Panc1 (cell line): ENCODE results near the gene TMX1.

ENCODE experiments used
- POLR2AphosphoS5 ChIP-seq: IDR thresholded peaks from 2 replicates; pipeline ENCODE4 v1.6.1; 2012; ENCODE audit warnings: mild to moderate bottlenecking, low read depth, low read length, moderate library complexity
- SIN3A ChIP-seq: IDR thresholded peaks from 2 replicates; pipeline ENCODE4 v1.6.1; 2012; ENCODE audit warnings: low read depth, mild to moderate bottlenecking, low read length, moderate library complexity, borderline replicate concordance; ENCODE audit not compliant: insufficient read depth
- TCF7L2 ChIP-seq: IDR thresholded peaks from 2 replicates; pipeline ENCODE4 v1.6.1; 2011; ENCODE audit warnings: mild to moderate bottlenecking, low read depth, low read length, inconsistent platforms
- TF ChIP-seq, protein P1 (sequence below): fragments of 450-650 bp; IDR thresholded peaks from 2 replicates; pipeline ENCODE4 v1.5.1; 2017; ENCODE audit warnings: mild to moderate bottlenecking

DNA sequence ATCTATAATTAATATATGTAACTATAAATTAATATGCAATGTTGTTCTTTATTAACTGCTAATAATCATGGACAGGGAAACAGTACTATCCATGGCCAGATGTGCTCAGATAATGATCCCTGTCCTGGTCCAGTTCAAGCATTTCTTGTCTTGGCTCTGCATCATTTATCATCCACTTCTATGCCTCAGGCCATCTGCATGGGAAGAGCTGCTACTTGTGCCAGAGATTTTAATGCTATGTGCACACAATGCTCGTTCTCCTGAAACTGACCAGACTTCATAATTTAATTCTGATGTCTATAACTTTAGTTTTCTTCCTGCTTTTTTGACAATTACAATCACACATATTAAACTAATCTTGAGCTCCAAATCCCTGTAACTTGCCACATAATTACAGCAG is 11.2 kb upstream of the TMX1 start:
- no peak for TF ChIP-seq POLR2AphosphoS5
- TF ChIP-seq, protein P1, sequence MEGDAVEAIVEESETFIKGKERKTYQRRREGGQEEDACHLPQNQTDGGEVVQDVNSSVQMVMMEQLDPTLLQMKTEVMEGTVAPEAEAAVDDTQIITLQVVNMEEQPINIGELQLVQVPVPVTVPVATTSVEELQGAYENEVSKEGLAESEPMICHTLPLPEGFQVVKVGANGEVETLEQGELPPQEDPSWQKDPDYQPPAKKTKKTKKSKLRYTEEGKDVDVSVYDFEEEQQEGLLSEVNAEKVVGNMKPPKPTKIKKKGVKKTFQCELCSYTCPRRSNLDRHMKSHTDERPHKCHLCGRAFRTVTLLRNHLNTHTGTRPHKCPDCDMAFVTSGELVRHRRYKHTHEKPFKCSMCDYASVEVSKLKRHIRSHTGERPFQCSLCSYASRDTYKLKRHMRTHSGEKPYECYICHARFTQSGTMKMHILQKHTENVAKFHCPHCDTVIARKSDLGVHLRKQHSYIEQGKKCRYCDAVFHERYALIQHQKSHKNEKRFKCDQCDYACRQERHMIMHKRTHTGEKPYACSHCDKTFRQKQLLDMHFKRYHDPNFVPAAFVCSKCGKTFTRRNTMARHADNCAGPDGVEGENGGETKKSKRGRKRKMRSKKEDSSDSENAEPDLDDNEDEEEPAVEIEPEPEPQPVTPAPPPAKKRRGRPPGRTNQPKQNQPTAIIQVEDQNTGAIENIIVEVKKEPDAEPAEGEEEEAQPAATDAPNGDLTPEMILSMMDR: no peak
- no peak for TF ChIP-seq SIN3A
- no peak for TF ChIP-seq TCF7L2
